H9 (cell line): ENCODE measurements around the gene TEX22. TPM values are rescaled to one million over a fixed set of nuclear protein-coding genes. Genes with fewer than 3 reads are reported as not detected.

Experiments
- DNase-seq: peaks from one replicate; pipeline ENCODE4 v3.0.0-alpha.2; 2017
- H2AFZ ChIP-seq: one replicate; pipeline ENCODE4 v1.6.1; 2013; ENCODE audit warnings: mild to moderate bottlenecking, low read length, control low read depth, moderate library complexity
- H2AK5ac ChIP-seq: 2 replicates; pipeline ENCODE4 v1.6.1; 2013; ENCODE audit warnings: low read length, control low read depth, mixed read lengths; ENCODE audit not compliant: insufficient read length
- H2BK120ac ChIP-seq: one replicate; pipeline ENCODE4 v1.6.1; 2013; ENCODE audit warnings: low read depth, mild to moderate bottlenecking, low read length, control low read depth, inconsistent platforms; ENCODE audit not compliant: poor library complexity, severe bottlenecking
- H2BK12ac ChIP-seq: 2 replicates; pipeline ENCODE4 v1.6.1; 2013; ENCODE audit warnings: low read length, control low read depth, mixed read lengths, low read depth; ENCODE audit not compliant: insufficient read length
- H2BK15ac ChIP-seq: 2 replicates; pipeline ENCODE4 v1.6.1; 2013; ENCODE audit warnings: low read depth, low read length, control low read depth
- H2BK20ac ChIP-seq: one replicate; pipeline ENCODE4 v1.6.1; 2013; ENCODE audit warnings: low read depth, mild to moderate bottlenecking, low read length, control low read depth, inconsistent platforms; ENCODE audit not compliant: poor library complexity, severe bottlenecking
- H2BK5ac ChIP-seq: 2 replicates; pipeline ENCODE4 v1.6.1; 2013; ENCODE audit warnings: low read length, control low read depth, mixed read lengths; ENCODE audit not compliant: insufficient read length
- H3K14ac ChIP-seq: 2 replicates; pipeline ENCODE4 v1.6.1; 2013; ENCODE audit warnings: low read length, control low read depth; ENCODE audit not compliant: insufficient read depth
- H3K18ac ChIP-seq: 2 replicates; pipeline ENCODE4 v1.6.1; 2013; ENCODE audit warnings: low read depth, mild to moderate bottlenecking, mixed read lengths, low read length, control low read depth; ENCODE audit not compliant: insufficient read length
- H3K23ac ChIP-seq: 2 replicates; pipeline ENCODE4 v1.6.1; 2013; ENCODE audit warnings: low read length, control low read depth, mixed read lengths, low read depth; ENCODE audit not compliant: insufficient read length
- H3K23me2 ChIP-seq: 2 replicates; pipeline ENCODE4 v1.6.1; 2013; ENCODE audit warnings: low read depth, mild to moderate bottlenecking, mixed read lengths, low read length, control low read depth; ENCODE audit not compliant: insufficient read length, poor library complexity, severe bottlenecking
- H3K27ac ChIP-seq: 2 replicates; pipeline ENCODE4 v1.5.1; 2013; ENCODE audit warnings: low read length, control low read depth, mixed read lengths, low read depth; ENCODE audit not compliant: insufficient read length
- H3K27me3 ChIP-seq: 2 replicates; pipeline ENCODE4 v1.6.1; 2013; ENCODE audit warnings: low read length, control low read depth, inconsistent platforms; ENCODE audit not compliant: insufficient read depth
- H3K4ac ChIP-seq: 2 replicates; pipeline ENCODE4 v1.6.1; 2013; ENCODE audit warnings: low read depth, mild to moderate bottlenecking, control low read depth, inconsistent platforms, low read length, moderate library complexity
- H3K4me1 ChIP-seq: 2 replicates; pipeline ENCODE4 v1.6.1; 2013; ENCODE audit warnings: low read length, control low read depth, inconsistent platforms; ENCODE audit not compliant: insufficient read depth
- H3K4me2 ChIP-seq: 2 replicates; pipeline ENCODE4 v1.6.1; 2013; ENCODE audit warnings: low read length, control low read depth, mixed read lengths; ENCODE audit not compliant: insufficient read length, insufficient read depth
- H3K56ac ChIP-seq: 2 replicates; pipeline ENCODE4 v1.6.1; 2013; ENCODE audit warnings: low read depth, mild to moderate bottlenecking, mixed read lengths, low read length, control low read depth; ENCODE audit not compliant: insufficient read length
- H3K79me1 ChIP-seq: 2 replicates; pipeline ENCODE4 v1.6.1; 2013; ENCODE audit warnings: low read depth, mild to moderate bottlenecking, moderate library complexity, low read length, control low read depth, inconsistent platforms; ENCODE audit not compliant: insufficient read depth, poor library complexity, severe bottlenecking
- H3K79me2 ChIP-seq: 2 replicates; pipeline ENCODE4 v1.6.1; 2013; ENCODE audit warnings: low read length, control low read depth, inconsistent platforms; ENCODE audit not compliant: insufficient read depth
- H3K9ac ChIP-seq: 2 replicates; pipeline ENCODE4 v1.6.1; 2013; ENCODE audit warnings: low read length, control low read depth, mixed read lengths; ENCODE audit not compliant: insufficient read length; ENCODE audit errors: extremely low read depth
- H3K9me3 ChIP-seq: one replicate; pipeline ENCODE4 v1.6.1; 2013; ENCODE audit warnings: low read depth, low read length, inconsistent platforms; ENCODE audit not compliant: control insufficient read depth
- H3T11ph ChIP-seq: one replicate; pipeline ENCODE4 v1.6.1; 2013; ENCODE audit warnings: mild to moderate bottlenecking, low read length, control low read depth, inconsistent platforms
- H4K20me1 ChIP-seq: one replicate; pipeline ENCODE4 v1.6.1; 2013; ENCODE audit not compliant: control insufficient read depth, insufficient read length, insufficient read depth
- H4K5ac ChIP-seq: 2 replicates; pipeline ENCODE4 v1.6.1; 2013; ENCODE audit warnings: low read depth, mild to moderate bottlenecking, mixed read lengths, low read length, control low read depth; ENCODE audit not compliant: insufficient read length
- H4K8ac ChIP-seq: replicated peaks from 2 replicates; pipeline ENCODE4 v1.6.1; 2013; ENCODE audit warnings: low read length, control low read depth, mixed read lengths, low read depth; ENCODE audit not compliant: insufficient read length
- H4K91ac ChIP-seq: 2 replicates; pipeline ENCODE4 v1.6.1; 2013; ENCODE audit warnings: low read depth, mild to moderate bottlenecking, moderate library complexity, mixed read lengths, low read length, control low read depth; ENCODE audit not compliant: insufficient read length
- H3K27ac Mint-ChIP-seq, 3 experiments: 2 replicates in 2 of 3; 3 replicates in 1 of 3; pipeline ENCODE4 v1.8.0; 2020 to 2021; ENCODE audit warnings: mixed read lengths in 3 of 3, mild to moderate bottlenecking in 1 of 3, moderate library complexity in 1 of 3
- H3K27me3 Mint-ChIP-seq: 2 replicates; pipeline ENCODE4 v1.8.0; 2021; ENCODE audit warnings: low read depth, mild to moderate bottlenecking, moderate library complexity, mixed read lengths
- H3K36me3 Mint-ChIP-seq, 3 experiments: 2 replicates in 2 of 3; 3 replicates in 1 of 3; pipeline ENCODE4 v1.8.0; 2020 to 2021; ENCODE audit warnings: low read depth in 3 of 3, mixed read lengths in 3 of 3; ENCODE audit not compliant: insufficient read depth in 1 of 3
- H3K4me1 Mint-ChIP-seq, 2 experiments: 2 replicates each; pipeline ENCODE4 v1.8.0; 2020; ENCODE audit warnings: mixed read lengths in 2 of 2
- H3K4me3 Mint-ChIP-seq, 2 experiments: 2 replicates in 1 of 2; 3 replicates in 1 of 2; pipeline ENCODE4 v1.8.0; 2020 to 2021; ENCODE audit warnings: mild to moderate bottlenecking in 2 of 2, mixed read lengths in 2 of 2, moderate library complexity in 1 of 2
- H3K9me3 Mint-ChIP-seq, 2 experiments: 2 replicates in 1 of 2; 3 replicates in 1 of 2; pipeline ENCODE4 v1.8.0; 2020; ENCODE audit warnings: mild to moderate bottlenecking in 2 of 2, mixed read lengths in 2 of 2, moderate library complexity in 1 of 2
- WGBS: extraction: QIAGEN DNeasy Blood & Tissue Kit; methylation state at CpG from one replicate; pipeline ENCODE4 v1.1.7; 2013; ENCODE audit warnings: missing lambda C conversion rate, low lambda C conversion rate, mixed read lengths; ENCODE audit not compliant: insufficient read length; ENCODE audit errors: extremely low coverage; 5-methylcytosine and 5-hydroxymethylcytosine counted together
- total RNA-seq: library from RNA; stranded (reverse); gene quantifications from 2 replicates; pipeline ENCODE4 v1.2.1, GENCODE V29; 2021
- TF ChIP-seq, protein P1 (sequence below): fragments of 200-600 bp; sonication (generic); conservative IDR thresholded peaks from 3 replicates; pipeline ENCODE4 v1.8.0; 2021; ENCODE audit warnings: antibody characterized with exemption, mild to moderate bottlenecking

TEX22 gene
- total RNA-seq, 1 experiment from 2014 or later = 0.83 TPM

DNA sequence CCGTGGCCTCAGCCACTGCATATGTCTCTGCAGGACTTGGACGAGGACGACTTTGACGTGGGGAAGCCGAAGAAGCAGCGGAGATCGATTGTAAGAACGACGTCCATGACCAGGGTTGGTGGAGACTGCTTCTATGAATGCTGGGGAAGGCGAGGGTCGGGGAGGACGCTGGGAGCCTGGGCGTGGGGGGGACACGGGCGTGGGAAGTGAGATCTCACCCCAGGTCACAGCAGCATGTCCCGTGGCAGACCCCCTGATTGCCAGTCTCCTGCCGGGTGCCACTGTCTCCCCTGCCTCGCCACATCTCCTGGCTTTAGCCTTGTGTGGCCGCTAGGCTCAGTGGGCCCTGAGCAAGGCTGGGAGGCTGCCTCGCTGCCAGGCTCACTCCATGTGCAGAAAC is 29.9 kb upstream of the TEX22 start:
- no peak overlapping the region for H3K9ac ChIP-seq
- no peak overlapping the region for H3K23ac ChIP-seq
- no peak overlapping the region for H2BK5ac ChIP-seq
- no CpG with 5 or more reads among the region's 20 CpGs for WGBS
- H3K9me3 ChIP-seq = no peaks in the 10 kb centered on the region
- no peak overlapping the region for H3K14ac ChIP-seq
- H2BK15ac ChIP-seq = no peak overlapping the region
- no peak overlapping the region for H3K27ac ChIP-seq
- H3K56ac ChIP-seq = no peak overlapping the region
- no peak overlapping the region for H2AK5ac ChIP-seq
- no peak overlapping the region for H4K8ac ChIP-seq
- H3K79me1 ChIP-seq = no peaks in the 10 kb centered on the region
- H3K23me2 ChIP-seq = no peaks in the 10 kb centered on the region
- Mint-ChIP-seq H3K9me3 (peaks cover 4 to 6% of the 10 kb centered on the region in 2 experiments; a peak in 4 of 5 replicates), H3K27me3 (peaks cover 4% of the 10 kb centered on the region), H3K36me3 (peaks cover 9 to 29% (median 28%) of the 10 kb centered on the region in 3 experiments), H3K27ac (no peak overlapping the region; a peak in 1 of 7 replicates), H3K4me1 (peaks cover 0 to 4% of the 10 kb centered on the region in 2 experiments; a peak in 2 of 4 replicates), H3K4me3 (no peak overlapping the region; a peak in 1 of 5 replicates)
- H3K18ac ChIP-seq = no peak overlapping the region
- TF ChIP-seq, protein P1, sequence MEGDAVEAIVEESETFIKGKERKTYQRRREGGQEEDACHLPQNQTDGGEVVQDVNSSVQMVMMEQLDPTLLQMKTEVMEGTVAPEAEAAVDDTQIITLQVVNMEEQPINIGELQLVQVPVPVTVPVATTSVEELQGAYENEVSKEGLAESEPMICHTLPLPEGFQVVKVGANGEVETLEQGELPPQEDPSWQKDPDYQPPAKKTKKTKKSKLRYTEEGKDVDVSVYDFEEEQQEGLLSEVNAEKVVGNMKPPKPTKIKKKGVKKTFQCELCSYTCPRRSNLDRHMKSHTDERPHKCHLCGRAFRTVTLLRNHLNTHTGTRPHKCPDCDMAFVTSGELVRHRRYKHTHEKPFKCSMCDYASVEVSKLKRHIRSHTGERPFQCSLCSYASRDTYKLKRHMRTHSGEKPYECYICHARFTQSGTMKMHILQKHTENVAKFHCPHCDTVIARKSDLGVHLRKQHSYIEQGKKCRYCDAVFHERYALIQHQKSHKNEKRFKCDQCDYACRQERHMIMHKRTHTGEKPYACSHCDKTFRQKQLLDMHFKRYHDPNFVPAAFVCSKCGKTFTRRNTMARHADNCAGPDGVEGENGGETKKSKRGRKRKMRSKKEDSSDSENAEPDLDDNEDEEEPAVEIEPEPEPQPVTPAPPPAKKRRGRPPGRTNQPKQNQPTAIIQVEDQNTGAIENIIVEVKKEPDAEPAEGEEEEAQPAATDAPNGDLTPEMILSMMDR = no peak
- H2BK12ac ChIP-seq = no peak overlapping the region
- H2BK20ac ChIP-seq = no peak overlapping the region
- H3K79me2 ChIP-seq = no peaks in the 10 kb centered on the region
- no peaks in the 10 kb centered on the region for H3K27me3 ChIP-seq
- H4K20me1 ChIP-seq = no peaks in the 10 kb centered on the region
- no peak overlapping the region for H4K5ac ChIP-seq
- H3K4me1 ChIP-seq = no peaks in the 10 kb centered on the region
- H4K91ac ChIP-seq = no peak overlapping the region
- DNase-seq = no peak
- H3K4ac ChIP-seq = no peak overlapping the region
- H2BK120ac ChIP-seq = no peak overlapping the region
- H3K4me2 ChIP-seq = no peak overlapping the region
- H3T11ph ChIP-seq = no peak overlapping the region
- H2AFZ ChIP-seq = no peak overlapping the region
